Measurements from ENCODE around the gene FOXO3.
"Not testable (repeated sequence)": the region's sequence is repeated elsewhere in the genome, so short reads cannot be mapped to it uniquely, and the experiment has no call there.

FOXO3 gene

DNA sequence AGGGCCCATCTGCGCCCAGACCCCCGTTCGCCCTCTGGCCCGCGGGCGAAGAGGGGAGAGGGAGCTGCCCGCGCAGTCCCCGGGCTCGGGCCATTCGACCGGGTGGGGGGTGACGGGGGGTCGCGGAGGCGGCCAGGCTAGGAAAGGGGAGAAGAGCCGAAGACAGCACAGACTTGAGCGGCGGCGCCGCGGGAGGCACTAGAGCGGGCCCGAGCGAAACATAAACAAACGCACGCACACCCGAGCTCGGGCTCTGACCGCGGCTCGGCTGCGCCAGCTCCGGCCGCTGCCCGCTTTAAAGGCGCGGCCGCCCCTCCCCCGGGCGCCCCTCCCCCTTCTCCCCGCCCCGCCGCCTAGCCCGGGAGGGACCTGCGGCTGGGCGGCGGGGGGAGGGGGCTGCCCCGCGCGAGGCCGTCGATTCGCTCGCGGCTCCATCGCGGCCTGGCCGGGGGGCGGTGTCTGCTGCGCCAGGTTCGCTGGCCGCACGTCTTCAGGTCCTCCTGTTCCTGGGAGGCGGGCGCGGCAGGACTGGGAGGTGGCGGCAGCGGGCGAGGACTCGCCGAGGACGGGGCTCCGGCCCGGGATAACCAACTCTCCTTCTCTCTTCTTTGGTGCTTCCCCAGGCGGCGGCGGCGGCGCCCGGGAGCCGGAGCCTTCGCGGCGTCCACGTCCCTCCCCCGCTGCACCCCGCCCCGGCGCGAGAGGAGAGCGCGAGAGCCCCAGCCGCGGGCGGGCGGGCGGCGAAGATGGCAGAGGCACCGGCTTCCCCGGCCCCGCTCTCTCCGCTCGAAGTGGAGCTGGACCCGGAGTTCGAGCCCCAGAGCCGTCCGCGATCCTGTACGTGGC, at the start of gene FOXO3:
TSS of gene FOXO3 (plus strand) at position 455 of the 846 bp plus-strand sequence. CDS start at position 747, 292 bp downstream.
- DNase-seq (ENCODE audit: low read depth in 2 of 2), result peak; percentile 31 to 55

DNA sequence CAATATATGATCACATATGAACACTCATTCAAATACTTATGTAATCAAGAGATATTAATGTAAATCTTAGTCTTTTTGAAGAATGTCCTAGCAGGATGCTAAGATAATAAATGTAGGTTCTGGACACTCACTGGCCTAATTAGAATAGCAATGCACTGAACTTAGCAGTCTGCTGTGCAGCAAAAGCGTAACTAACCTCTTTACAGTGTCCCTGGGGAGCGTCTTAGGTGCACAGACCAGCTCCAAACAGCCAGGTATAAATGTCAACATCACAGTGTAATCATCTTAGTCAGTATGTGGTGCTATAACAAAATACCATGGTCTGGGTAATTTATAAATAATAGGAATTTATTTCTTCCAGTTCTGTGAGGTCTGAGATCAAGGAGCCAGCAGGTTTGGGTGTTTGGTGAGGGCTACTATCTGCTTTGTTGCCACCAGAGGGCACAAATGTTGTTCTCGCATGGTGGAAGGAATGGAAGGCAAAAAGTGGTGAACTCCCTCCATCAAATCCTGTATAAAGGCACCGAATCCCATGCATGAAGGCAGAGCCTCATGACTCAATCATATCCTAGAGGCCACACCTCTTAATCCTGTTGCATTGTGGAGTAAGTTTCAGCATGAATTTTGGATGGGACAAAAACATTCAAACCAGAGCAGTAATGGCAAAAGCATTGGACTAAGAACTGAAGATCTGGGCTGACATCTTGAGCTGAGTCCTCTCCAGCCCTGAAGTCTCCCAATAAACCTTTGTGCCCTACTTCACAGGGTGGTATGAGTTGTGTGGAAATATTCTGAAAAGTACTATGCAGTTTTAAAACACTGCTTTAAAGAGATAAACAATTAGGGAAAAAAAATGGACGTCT, 41.8 kb upstream of the FOXO3 start:
- no peak for DNase-seq (ENCODE audit: low read depth in 2 of 2)

DNA sequence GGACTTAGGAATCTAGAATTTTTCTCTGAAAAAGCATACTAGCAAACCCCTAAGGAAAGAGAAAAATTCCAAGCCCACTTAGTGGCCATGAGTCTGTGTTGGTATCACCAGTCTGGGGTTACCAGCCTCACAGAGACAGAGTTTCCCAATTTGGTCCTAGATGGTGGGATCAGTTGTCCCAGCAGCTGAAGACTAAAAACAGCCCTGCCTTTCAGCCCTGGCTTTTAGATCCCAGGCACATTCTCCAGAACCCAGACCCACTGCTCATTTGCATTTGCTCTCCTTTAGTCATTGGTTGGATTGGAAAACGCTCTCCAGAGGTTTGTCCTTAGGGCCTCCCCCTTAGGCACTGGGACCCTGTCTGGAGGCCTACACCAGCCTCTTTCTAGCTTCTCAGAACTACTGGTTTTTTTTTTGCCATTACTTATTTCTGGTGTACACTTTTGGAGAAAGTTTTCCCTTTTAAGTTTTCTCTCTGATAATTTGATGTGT, 39.1 kb upstream of the FOXO3 start:
- no peak for DNase-seq (ENCODE audit: low read depth in 2 of 2)

DNA sequence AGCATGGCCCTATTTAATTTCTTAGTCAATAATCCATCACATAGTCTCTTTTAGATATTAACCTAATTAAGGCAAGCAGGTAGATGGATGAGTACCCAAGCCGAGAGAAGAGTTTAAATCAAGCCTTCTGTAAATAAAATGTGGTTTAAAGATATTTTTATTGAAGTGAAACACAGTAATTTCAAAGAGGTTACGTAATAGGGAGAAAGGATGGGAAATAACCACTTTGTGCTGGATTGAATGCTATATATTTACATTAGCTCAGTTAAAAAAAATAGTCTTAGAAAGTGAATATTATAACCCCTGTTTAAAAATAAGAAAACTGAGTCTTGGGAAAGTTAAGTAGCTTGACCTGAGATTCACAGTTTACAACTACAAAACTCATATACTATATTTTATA, 37.0 kb upstream of the FOXO3 start:
- no peak for DNase-seq (ENCODE audit: low read depth in 2 of 2)

DNA sequence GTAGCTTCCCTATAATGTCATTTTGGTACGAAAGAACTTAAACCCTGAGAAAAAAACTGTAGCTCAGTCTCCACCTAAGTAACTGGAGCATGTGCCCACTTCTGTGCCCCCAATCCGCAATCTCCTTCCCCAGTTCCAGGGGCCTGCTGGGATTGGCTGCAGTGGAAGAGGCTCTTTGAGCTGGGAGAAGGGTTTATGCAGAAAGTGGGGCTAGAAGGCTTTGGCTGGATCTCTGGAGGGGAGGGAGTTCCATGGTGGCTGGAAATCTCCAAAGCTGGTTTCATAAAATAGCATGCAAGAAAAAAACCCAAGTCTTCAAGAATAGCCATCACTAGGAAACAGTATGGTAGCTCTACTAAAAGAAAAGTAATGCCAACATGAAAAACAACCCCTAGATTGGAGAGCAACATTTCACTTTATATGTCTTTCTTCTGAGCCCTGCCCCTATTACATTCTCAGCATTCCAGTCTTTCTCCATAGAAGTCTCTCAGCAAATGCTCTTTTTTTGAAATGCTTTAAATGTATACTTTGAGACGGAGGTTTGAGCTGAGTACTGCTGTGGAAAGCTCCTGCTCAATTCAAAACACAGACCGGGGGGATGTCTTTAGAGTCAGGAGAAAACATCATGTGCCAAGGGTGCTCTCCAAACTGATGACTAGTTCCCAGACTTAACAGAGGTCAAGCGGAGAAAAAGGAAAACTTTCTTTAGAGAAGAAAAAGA, 36.0 kb upstream of the FOXO3 start:
- DNase-seq (ENCODE audit: low read depth in 2 of 2), result no peak

DNA sequence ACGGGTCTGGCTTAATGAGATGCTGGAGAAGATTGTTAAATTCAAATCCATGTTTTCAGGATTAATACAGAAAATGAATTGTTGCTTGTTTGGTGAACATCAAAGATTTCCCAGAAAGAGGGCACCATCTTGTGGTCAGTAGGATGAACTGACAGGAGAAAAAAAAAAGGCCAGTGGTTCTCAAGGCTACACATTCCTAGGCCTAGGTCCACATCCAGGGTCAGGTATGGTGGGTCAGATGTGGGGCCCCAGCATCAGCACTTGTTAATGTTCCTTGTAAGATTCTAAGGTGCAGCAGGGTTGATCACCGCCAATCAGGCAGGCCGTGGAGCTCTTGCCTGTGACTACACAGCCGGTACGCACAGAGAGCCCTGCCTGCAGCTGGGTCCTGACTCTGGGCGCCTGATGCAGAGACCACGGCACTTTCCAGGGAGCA, 34.0 kb upstream of the FOXO3 start:
- DNase-seq (ENCODE audit: low read depth in 2 of 2), result no peak

DNA sequence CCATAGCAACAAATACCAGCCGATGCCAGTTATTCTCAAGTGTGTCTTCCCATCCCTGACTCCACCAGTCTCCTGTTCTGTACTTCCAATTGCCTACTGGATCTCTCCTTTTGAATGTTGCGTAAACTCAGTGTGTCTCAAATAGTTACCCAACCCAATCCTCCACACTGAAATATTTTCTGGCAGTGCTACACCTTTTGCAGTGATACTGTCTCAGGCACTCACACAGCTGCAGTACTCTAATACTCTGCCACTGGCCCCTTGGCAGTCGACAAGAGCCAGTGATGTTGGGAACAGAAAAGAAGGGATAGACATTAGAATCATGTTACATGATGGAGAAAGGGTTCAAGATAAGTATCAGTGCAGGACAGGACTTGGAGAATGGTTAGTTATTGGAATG, 31.8 kb upstream of the FOXO3 start:
- no peak for DNase-seq (ENCODE audit: low read depth in 2 of 2)

DNA sequence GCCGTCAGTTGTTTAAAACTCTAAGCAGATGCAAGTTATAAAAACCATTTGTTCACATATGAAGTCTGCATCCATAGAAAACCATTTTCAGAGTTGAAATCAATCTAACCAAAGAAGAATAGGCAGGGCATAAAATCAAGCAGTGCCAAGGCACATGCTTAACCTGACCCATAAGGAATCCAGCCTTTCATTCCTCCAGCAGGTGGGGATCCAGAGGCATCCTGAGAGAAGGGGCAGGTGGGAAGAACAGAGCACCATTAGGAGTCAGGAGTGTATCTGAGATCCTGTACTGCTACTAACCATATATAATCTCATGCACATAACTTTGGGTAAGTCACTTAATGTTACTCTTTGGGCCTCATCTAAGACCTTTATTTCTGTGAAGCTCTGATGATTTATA, 29.4 kb upstream of the FOXO3 start:
- DNase-seq (ENCODE audit: low read depth in 2 of 2), result no peak

DNA sequence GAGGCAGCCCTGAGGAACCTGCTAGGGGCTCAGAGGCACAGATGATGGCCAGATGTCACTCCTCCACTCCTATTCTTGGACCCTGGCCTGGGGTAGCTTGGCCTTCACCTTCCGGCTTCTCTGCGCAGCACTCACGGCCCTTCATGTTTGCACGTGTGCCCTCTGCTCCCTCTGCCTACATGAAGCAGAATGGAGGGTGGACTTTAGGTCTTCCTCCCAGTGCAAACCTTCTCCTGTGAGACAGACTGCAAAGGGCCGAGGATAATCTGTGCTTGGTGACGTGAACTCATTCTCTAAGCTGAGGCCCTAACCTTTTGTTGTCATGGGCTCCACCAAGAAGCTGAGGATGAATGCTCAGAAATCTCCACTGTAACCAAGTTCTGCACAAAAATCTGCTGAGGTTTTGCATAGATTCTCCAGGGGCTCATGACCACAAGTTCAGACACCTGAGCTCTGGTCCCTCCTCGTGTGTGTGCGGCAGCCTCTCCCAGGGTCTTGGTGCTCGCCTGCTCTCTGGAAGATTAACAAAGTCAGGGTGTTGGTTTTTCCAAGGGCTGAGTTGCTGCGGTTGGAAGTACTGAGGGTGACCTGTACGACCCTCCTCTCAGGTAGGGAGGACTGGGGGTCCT, 25.5 kb upstream of the FOXO3 start:
- no peak for DNase-seq (ENCODE audit: low read depth in 2 of 2)

DNA sequence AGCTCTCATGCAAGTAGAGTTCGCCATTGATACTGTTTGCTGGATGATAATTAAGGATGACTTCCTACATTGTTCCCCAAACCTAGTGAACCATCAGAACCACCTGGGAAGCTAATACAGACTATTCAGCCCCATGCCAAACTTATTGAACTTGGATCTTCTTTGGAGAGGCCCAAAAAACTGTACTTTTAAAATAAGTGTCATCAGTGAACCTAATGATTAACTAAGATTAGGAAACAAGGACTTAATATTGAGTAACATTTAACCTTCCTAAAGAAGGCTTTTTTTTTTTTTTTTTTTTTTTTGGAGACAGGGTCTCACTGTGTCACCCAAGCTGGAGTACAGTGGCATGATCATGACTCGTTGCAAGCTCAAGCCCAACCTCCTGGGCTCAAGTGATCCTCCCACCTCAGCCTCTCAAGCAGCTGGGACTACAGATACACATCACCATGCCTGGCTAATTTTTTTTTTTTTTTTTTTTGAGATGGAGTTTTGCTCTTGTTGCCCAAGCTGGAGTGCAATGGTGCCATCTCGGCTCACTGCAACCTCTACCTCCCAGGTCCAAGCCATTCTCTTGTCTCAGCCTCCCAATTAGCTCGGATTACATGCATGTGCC, 24.7 kb upstream of the FOXO3 start:
- DNase-seq (ENCODE audit: low read depth in 2 of 2), result not testable (repeated sequence)

DNA sequence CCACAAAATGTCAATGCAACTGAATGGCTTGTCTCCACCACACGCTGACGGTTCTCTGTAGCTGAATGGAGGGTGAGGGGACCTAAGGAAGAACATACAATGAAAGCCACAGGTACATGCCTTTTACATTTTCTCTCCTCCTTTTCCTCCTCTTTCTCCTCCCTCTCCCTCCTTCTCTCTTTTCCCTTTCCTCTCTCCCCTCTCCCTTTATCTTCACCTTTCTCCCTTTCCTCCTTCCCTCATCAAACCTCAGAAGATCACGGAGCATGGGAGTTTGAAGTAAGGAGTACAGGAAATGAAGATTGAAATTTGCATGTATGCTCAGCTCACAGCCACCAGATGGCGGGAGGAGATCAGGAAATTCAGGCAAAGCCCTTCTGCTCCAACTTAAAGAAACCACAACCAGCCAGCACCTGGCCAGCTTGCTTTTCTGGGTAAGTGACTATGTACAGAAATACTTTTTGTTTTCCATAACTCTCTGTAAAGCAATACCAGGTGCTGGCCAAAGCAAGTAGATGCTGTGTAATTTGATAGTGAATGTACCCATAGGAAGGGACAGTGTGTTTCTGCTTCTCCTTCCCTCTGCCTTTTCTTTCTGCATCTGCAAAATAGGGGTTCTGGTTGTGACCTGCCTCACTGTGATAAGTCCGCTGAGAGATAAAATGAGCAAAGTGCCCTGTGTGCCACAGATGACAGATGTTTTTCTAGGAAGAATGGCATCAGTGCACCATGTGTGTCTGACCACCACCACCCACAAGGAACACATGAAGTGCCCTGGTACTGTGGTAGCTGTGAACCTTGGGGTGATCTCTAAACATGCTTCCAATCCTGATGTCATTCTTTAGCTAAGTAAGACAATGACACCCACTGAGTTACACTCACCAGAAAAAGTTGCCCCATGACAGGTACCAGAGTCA, 18.6 kb upstream of the FOXO3 start:
- peak; percentile 46 to 55 for DNase-seq (ENCODE audit: low read depth in 2 of 2)

DNA sequence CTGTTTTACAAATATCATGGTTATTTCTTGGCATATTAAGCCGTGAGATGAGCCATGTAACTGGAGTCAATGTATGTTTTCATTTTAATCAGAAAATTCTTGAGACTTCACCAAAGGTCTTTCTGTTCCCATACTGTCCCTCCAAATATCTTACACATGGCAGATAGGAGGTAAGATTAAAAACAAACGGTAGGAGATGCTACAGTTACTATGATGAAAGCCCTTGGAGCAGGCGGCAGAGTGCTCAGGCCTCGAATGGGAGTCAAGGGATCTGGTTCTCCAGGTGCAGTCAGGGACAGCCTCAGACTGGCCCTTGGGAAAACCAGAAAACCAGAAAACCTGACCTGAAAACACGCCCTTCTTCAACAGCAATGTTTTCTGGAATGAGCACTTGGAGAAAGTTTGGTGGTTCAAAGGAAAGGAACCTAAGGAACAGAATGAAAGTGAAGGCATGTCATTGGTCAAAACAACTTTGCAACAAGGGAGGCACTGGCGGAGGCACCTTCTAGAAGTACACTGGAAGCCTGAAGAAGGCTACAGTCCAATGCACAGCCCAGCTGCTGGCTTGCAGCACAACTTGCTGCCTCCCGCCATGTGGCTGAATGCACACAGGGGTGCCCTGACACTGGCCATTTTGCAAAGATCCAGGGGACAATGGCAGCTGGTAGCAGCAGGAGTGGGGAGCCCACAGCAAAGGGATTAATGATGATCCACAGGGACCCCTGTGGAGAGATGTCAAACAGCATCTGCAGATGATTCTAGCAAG, 17.4 kb upstream of the FOXO3 start:
- DNase-seq (ENCODE audit: low read depth in 2 of 2), result no peak

DNA sequence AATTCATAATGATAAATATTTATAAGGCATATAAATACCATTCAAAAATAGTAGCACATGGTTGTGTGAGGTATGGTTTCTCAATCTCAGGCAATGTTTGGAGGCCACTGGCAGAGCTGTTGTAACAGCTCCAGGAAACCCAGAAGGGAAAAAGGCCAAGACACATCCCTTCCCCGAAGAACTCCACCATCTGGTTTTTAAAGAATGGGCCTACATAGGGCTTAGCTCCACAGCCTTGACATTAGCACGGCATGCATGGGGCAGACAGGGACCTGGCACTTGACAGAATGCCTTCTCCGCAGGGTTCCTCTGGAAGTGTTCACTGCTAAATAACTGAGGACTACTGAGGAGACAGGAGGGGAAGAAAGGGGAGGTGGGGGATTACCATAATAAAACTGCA, 16.1 kb upstream of the FOXO3 start:
- DNase-seq (ENCODE audit: low read depth in 2 of 2), result no peak

DNA sequence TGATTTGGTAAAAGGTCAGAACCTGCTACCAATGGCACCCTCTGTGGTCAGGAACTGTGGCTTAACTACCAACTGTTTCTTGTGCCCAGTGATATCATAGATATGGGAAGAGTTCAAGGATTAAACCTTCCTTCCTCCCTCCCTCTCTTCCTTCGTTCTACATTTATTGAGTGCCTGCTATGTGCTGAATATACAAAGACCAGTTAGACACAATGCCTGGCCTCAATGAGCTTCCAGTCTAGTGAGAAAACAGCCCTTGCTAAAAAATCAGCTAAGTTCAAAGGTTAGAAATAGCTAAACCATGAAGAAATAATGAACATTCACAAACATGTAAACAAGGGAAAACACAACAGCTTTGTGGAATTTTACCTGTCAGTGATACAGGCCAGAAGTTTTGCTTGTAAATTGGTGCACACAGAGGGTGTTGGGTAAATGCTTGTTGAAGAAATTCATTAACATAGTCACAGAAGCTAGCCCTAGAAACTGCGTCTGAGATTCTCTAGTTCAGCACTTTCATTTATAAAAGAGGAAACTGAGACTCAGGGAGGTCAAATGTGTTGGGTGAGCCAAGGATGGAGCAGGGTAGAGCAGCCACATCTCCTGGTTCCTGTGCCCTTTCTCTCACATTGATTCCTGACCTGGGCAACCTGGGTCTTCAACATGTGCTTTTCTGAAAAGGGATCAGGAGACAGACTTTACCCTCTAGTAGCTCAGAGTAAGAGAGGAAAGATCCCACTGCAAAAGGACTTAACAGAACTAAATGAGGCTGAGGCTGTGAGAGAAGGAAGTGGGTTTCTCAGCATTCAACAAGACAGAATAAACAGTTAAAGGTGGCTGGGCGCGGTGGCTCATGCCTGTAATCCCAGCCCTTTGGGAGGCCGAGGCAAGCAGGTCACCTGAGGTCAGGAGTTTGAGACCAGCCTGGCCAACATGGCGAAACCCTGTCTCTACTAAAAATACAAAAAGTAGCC, 14.4 kb upstream of the FOXO3 start:
- no peak for DNase-seq (ENCODE audit: low read depth in 2 of 2)

DNA sequence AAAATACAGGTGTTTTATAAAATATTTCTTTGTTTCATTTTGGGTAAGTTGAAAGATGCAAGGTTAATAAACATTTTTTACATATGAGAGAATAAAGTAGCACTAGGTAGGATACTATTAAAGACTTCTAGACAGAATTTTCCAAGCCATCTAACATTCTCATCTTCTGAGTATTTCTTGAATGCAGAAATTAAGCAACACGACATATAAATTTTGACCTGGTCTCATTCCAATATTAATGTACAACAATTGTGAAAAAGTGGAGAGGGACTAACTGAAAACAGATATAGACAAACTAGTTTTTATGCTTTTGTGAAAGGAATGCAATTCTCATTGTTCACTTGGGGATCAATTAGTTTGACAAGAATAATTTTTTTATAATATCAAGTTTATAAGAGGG, 11.5 kb upstream of the FOXO3 start:
- no peak for DNase-seq (ENCODE audit: low read depth in 2 of 2)

DNA sequence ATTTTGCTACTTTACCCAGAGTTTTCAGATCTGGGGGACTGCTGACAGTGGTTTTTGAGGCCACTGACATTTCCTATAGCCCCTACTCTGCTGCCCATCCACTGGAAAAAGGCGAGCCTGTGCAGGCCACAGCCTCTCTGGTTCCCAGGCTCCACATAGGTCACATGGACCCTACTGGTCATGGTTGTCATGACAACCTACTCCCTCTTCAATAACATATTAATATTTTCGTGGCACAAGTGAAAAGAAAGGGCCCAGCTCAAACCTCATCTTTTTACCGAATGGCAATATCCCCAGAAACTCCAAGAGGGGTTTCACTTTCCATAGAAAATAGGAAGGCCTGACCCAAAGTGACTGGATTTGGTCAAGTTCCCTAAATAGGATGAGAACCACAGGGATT, 11.0 kb upstream of the FOXO3 start:
- no peak for DNase-seq (ENCODE audit: low read depth in 2 of 2)

DNA sequence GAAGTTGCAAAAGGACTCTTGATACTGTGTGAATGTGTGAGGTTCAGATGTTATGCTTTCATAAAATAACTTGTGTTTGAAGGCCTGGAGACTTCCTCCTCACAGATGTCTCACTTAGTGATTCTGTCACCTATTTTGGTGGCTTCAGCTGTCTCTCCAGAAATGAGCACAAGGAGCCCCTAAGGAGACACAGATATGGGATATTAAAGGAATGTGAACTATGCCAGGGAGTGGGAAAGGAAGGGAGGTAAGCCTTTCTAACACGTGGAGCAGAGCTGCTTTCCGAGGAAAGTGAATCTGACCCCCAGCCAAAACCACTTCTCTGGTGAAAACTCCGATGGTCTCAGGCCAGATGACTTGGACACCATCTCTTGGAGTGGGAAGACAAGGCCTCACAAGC, 10.5 kb upstream of the FOXO3 start:
- no peak for DNase-seq (ENCODE audit: low read depth in 2 of 2)

Measured in stimulated activated CD4-positive, alpha-beta T cell treated with anti-CD3 and anti-CD28 coated beads, Interleukin-1b, Interleukin-23, amount 100 ng/mL, for 4 hours (primary cell).